Astrocyte (in vitro differentiated cells and primary cell): ENCODE results near the gene PDAP1.

ENCODE experiments used
- CTCF ChIP-seq: IDR thresholded peaks from 2 replicates; pipeline ENCODE4 v1.5.1; 2011; ENCODE audit warnings: low read depth, mild to moderate bottlenecking, inconsistent platforms, low read length, moderate library complexity; ENCODE audit not compliant: insufficient read depth
- EZH2 ChIP-seq: IDR thresholded peaks from 2 replicates; pipeline ENCODE4 v1.6.1; 2012; ENCODE audit warnings: mild to moderate bottlenecking, low read length, inconsistent platforms; ENCODE audit not compliant: insufficient read depth

GRCh38 chr7:99362801-99363200 lies 45.6 kb downstream of the PDAP1 start:
- no peak for TF ChIP-seq CTCF
- TF ChIP-seq EZH2 = no peak
